Progenitor cell of endocrine pancreas (in vitro differentiated cells): Measurements from ENCODE around the gene SLC25A10. TPM values are rescaled to one million over a fixed set of nuclear protein-coding genes. Genes with fewer than 3 reads are reported as not detected.
A peak's percentile ranks its signal among the peaks of the same experiment; 100 is the strongest.

Experiments used
- DNase-seq: peaks from one replicate; pipeline ENCODE4 v3.0.0; 2021; ENCODE audit warnings: low spot score; ENCODE audit not compliant: unreplicated experiment
- H3K27ac Mint-ChIP-seq: 2 replicates; pipeline ENCODE4 v1.8.0; 2021; ENCODE audit warnings: mild to moderate bottlenecking, moderate library complexity, mixed read lengths
- H3K27me3 Mint-ChIP-seq: 2 replicates; pipeline ENCODE4 v1.8.0; 2021; ENCODE audit warnings: mixed read lengths
- H3K36me3 Mint-ChIP-seq: 2 replicates; pipeline ENCODE4 v1.8.0; 2022; ENCODE audit warnings: mixed read lengths; ENCODE audit not compliant: insufficient read depth
- H3K4me1 Mint-ChIP-seq: 2 replicates; pipeline ENCODE4 v1.8.0; 2021; ENCODE audit warnings: low read depth, mixed read lengths
- H3K4me3 Mint-ChIP-seq: 2 replicates; pipeline ENCODE4 v1.8.0; 2021; ENCODE audit warnings: low read depth, mild to moderate bottlenecking, moderate library complexity, mixed read lengths
- H3K9me3 Mint-ChIP-seq: 2 replicates; pipeline ENCODE4 v1.8.0; 2021; ENCODE audit warnings: low read depth, mixed read lengths
- CTCF ChIP-seq: fragments of 200-600 bp; sonication (generic); IDR thresholded peaks from one replicate; pipeline ENCODE4 v1.5.0; 2021; ENCODE audit warnings: antibody characterized with exemption, mild to moderate bottlenecking; ENCODE audit not compliant: unreplicated experiment
- total RNA-seq: library from RNA; stranded (reverse); gene quantifications from 2 replicates; pipeline ENCODE4 v1.2.1, GENCODE V29; 2021

The SLC25A10 gene
- total RNA-seq, 1 donor from 2014 or later: 36.9 TPM

- Mint-ChIP-seq H3K4me1 (no peaks in the 10 kb centered on the region), H3K36me3 (peaks cover 1% of the 10 kb centered on the region), H3K27me3 (peaks cover 11% of the 10 kb centered on the region), H3K27ac (no peak overlapping the region), H3K4me3 (no peak overlapping the region), H3K9me3 (no peaks in the 10 kb centered on the region)
- DNase-seq: no peak
- TF ChIP-seq CTCF: no peak
These were observed 10.4 kb downstream of the SLC25A10 start for GRCh38 chr17:81722184-81723120.

- Mint-ChIP-seq H3K36me3 (no peaks in the 10 kb centered on the region), H3K9me3 (no peaks in the 10 kb centered on the region), H3K4me1 (no peaks in the 10 kb centered on the region), H3K27me3 (peaks cover 11% of the 10 kb centered on the region), H3K4me3 (no peak overlapping the region), H3K27ac (peak overlapping the region; percentile 59)
- TF ChIP-seq CTCF: no peak
- no peak for DNase-seq
These were observed 11.6 kb downstream of the SLC25A10 start for GRCh38 chr17:81723651-81724209.

GRCh38 chr17:81725439-81725838 is 13.4 kb downstream of the SLC25A10 start:
- Mint-ChIP-seq H3K4me3 (no peak overlapping the region), H3K36me3 (no peaks in the 10 kb centered on the region), H3K4me1 (no peaks in the 10 kb centered on the region), H3K27ac (no peak overlapping the region), H3K27me3 (peaks cover 11% of the 10 kb centered on the region), H3K9me3 (no peaks in the 10 kb centered on the region)
- no peak for TF ChIP-seq CTCF
- DNase-seq: no peak

- Mint-ChIP-seq H3K9me3 (no peaks in the 10 kb centered on the region), H3K4me3 (no peak overlapping the region), H3K27ac (no peak overlapping the region), H3K36me3 (no peaks in the 10 kb centered on the region), H3K27me3 (peaks cover 14% of the 10 kb centered on the region), H3K4me1 (no peaks in the 10 kb centered on the region)
- no peak for TF ChIP-seq CTCF
- no peak for DNase-seq
These were observed 13.9 kb downstream of the SLC25A10 start for GRCh38 chr17:81726004-81726403.

GRCh38 chr17:81727324-81728031 is 15.4 kb downstream of the SLC25A10 start:
- H3K4me3 Mint-ChIP-seq: no peak overlapping the region
- no peaks in the 10 kb centered on the region for H3K9me3 Mint-ChIP-seq
- no peak overlapping the region for H3K27ac Mint-ChIP-seq
- H3K4me1 Mint-ChIP-seq: no peaks in the 10 kb centered on the region
- no peak for TF ChIP-seq CTCF
- DNase-seq: no peak
- no peaks in the 10 kb centered on the region for H3K36me3 Mint-ChIP-seq
- peaks cover 15% of the 10 kb centered on the region for H3K27me3 Mint-ChIP-seq
